Thoracic aorta (tissue), 2 donors: ENCODE results near the gene BACH2. TPM values are rescaled to one million over a fixed set of nuclear protein-coding genes. Genes with fewer than 3 reads are reported as not detected.

Experiments
- ATAC-seq: fragments of 150-250 bp; one replicate; pipeline ENCODE4 v1.8.0; 2017; ENCODE audit warnings: low read depth; ENCODE audit not compliant: insufficient number of reproducible peaks, low FRiP score
- DNase-seq: peaks from one replicate; pipeline ENCODE4 v3.0.0-alpha.2; 2020; ENCODE audit warnings: low spot score
- H3K27ac ChIP-seq, 2 donors: fragments of 200-600 bp; sonication (generic); 1 replicate in 1 of 2; 2 replicates in 1 of 2; pipeline ENCODE4 v1.5.1; 2016; ENCODE audit warnings: mild to moderate bottlenecking in 2 of 2, moderate library complexity in 2 of 2
- H3K27me3 ChIP-seq: fragments of 200-600 bp; sonication (generic); replicated peaks from 2 replicates; pipeline ENCODE4 v1.6.0; 2016; ENCODE audit warnings: mild to moderate bottlenecking; ENCODE audit not compliant: insufficient read depth
- H3K36me3 ChIP-seq: fragments of 200-600 bp; sonication (generic); one replicate; pipeline ENCODE4 v1.5.1; 2016
- H3K4me1 ChIP-seq, 2 donors: fragments of 200-600 bp; sonication (generic); 1 replicate in 1 of 2; 2 replicates in 1 of 2; pipeline versions ENCODE4 v1.5.1 to v1.6.0; 2016; ENCODE audit warnings: low read depth in 2 of 2, mild to moderate bottlenecking in 1 of 2; ENCODE audit not compliant: control insufficient read depth in 1 of 2
- H3K4me3 ChIP-seq: fragments of 200-600 bp; sonication (generic); 2 replicates; pipeline ENCODE4 v1.5.1; 2016; ENCODE audit warnings: mild to moderate bottlenecking
- H3K9me3 ChIP-seq: fragments of 200-600 bp; sonication (generic); 2 replicates; pipeline ENCODE4 v1.5.1; 2016
- CTCF ChIP-seq: fragments of 200-600 bp; sonication (generic); IDR thresholded peaks from one replicate; pipeline ENCODE4 v1.5.1; 2019; ENCODE audit warnings: antibody characterized with exemption
- total RNA-seq, 2 donors: library from RNA; depleted of rRNA; stranded (reverse); fragments of >200 nt; gene quantifications; one replicate each; pipeline versions ENCODE4 v1.1.0 to v1.2.3, GENCODE V29; 2016

Gene BACH2
- total RNA-seq, 2 donors from 2014 or later = 6.1 to 17.8 TPM

GRCh38 chr6:90107771-90108282, 188.8 kb downstream of the BACH2 start:
- H3K4me1 ChIP-seq = peaks cover 3 to 10% of the 10 kb centered on the region in 2 donors
- no peak overlapping the region for H3K4me3 ChIP-seq
- DNase-seq = no peak
- no peaks in the 10 kb centered on the region for H3K9me3 ChIP-seq
- H3K27me3 ChIP-seq = no peaks in the 10 kb centered on the region
- no peak overlapping the region for H3K27ac ChIP-seq
- TF ChIP-seq CTCF = no peak
- H3K36me3 ChIP-seq = no peaks in the 10 kb centered on the region
- no peak for ATAC-seq

- ATAC-seq (no peak), DNase-seq (no peak)
- Histone ChIP-seq H3K36me3 (no peaks in the 10 kb centered on the region), H3K4me1 (peaks cover 3 to 10% of the 10 kb centered on the region in 2 donors), H3K27ac (no peak overlapping the region), H3K4me3 (no peak overlapping the region), H3K9me3 (no peaks in the 10 kb centered on the region), H3K27me3 (no peaks in the 10 kb centered on the region)
- TF ChIP-seq CTCF = no peak
Measured at GRCh38 chr6:90107371-90107770, 189.3 kb downstream of the BACH2 start.

- no peak for ATAC-seq
- Histone ChIP-seq H3K4me1 (peaks cover 3 to 10% of the 10 kb centered on the region in 2 donors), H3K27ac (no peak overlapping the region), H3K27me3 (no peaks in the 10 kb centered on the region), H3K9me3 (no peaks in the 10 kb centered on the region), H3K36me3 (no peaks in the 10 kb centered on the region), H3K4me3 (no peak overlapping the region)
- TF ChIP-seq CTCF = no peak
- DNase-seq = no peak
Measured at GRCh38 chr6:90106449-90106848, 190.2 kb downstream of the BACH2 start.

- no peak overlapping the region for H3K27ac ChIP-seq
- no peaks in the 10 kb centered on the region for H3K9me3 ChIP-seq
- DNase-seq (no peak), ATAC-seq (no peak)
- H3K4me1 ChIP-seq = peaks cover 3 to 10% of the 10 kb centered on the region in 2 donors
- no peaks in the 10 kb centered on the region for H3K36me3 ChIP-seq
- no peaks in the 10 kb centered on the region for H3K27me3 ChIP-seq
- no peak overlapping the region for H3K4me3 ChIP-seq
- TF ChIP-seq CTCF = no peak
Measured at GRCh38 chr6:90105506-90106170, 191.0 kb downstream of the BACH2 start.

- ATAC-seq = no peak
Measured at GRCh38 chr6:90103056-90103800, 193.4 kb downstream of the BACH2 start.

More at GRCh38 chr6:90103056-90103800, 193.4 kb downstream of the BACH2 start:
- H3K36me3 ChIP-seq = no peaks in the 10 kb centered on the region
- H3K27me3 ChIP-seq = no peaks in the 10 kb centered on the region
- no peak overlapping the region for H3K27ac ChIP-seq
- H3K9me3 ChIP-seq = no peaks in the 10 kb centered on the region
- no peak for DNase-seq
- no peak overlapping the region for H3K4me3 ChIP-seq
- TF ChIP-seq CTCF = no peak
- peaks cover 11 to 25% of the 10 kb centered on the region in 2 donors for H3K4me1 ChIP-seq
